GM18505 (cell line): Measurements from ENCODE around the gene ARHGEF28.

Experiments
- ATAC-seq: cut with Tn5 transposase; IDR thresholded peaks from one replicate; pipeline ENCODE4 v1.9.1; 2021; ENCODE audit not compliant: unreplicated experiment
- POLR2A ChIP-seq: IDR thresholded peaks from 4 replicates; pipeline ENCODE4 v1.6.1; 2011; ENCODE audit warnings: borderline replicate concordance; ENCODE audit not compliant: insufficient read depth, insufficient read length; ENCODE audit errors: extremely low read depth

The ARHGEF28 gene

DNA sequence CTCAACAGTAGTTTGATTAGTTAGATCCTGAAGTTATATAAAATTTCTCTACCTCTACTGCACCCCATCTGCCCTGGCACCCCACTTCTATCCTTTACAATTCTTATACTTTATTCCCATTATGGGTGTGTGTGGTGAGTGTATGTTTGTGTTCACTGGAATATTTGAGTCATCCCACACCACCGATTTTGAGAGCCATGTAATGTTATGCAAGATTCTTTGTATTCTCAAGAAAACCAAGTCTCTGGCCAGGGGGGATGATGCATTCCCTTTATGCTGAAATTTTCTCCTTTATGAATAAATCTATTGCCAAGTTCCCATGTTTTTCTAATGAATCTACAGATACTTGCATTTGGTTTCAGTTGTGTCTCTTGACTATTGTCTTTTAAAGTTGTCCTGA lies 266.8 kb downstream of the ARHGEF28 start:
- ATAC-seq, result no peak
- no peak for TF ChIP-seq POLR2A

DNA sequence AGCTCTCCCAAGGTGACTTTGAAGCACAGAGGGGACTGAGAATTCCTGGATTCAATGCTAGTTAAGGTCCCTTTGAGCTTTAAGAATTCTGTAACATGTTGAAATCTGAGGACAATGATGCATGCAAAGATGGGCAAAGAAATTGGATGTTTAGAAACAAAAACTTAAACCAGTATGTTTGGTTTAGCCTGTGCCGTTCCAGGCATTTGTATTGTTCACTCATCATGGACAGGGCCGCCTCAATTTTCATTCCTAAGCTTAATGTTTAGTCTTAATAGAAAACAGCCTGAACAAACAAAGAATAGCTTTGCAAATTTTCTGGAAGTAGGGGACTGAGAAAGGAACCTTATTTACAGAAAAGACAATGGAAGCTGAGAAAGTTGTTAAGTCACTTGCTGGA lies 267.8 kb downstream of the ARHGEF28 start:
- no peak for TF ChIP-seq POLR2A
- no peak for ATAC-seq

DNA sequence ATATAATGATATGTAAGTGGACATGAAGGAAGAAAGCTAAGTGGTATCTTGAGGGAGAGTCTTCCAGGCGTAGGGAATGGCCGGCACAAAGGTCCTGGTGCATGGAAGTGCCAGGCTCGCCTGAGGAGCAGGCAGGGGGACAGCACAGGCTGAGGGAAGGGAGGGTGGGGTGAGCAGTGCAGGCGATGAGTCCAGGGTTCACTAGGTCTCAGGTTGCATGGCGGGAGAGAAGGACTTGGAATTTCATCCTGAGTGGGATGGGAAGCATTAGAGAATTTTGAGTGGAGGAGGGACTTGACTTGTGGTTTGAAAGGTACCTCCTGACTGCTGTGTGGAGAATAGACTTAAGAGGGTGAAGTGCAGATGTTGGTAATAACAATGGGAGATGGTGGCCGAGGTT lies 268.9 kb downstream of the ARHGEF28 start:
- TF ChIP-seq POLR2A, result no peak
- ATAC-seq, result no peak

DNA sequence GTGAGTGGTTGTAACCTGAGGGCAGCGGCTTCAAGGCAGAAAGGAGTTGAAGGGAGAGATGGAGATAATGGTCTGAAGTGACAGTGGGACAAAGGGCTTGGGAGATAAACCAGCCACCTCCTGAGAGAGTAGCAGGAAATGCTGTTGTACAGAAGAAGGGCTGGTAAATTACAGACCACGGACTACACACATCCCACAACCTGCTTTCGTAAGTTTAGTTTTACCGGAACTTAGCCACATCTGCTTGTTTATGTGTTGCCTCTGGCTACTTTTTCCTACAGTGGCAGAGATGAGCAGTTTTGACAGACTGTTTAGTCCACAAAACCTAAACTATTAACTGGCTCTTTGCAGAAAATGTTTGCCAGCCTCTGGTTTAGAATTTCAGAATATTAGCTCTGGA lies 269.5 kb downstream of the ARHGEF28 start:
- ATAC-seq, result no peak

DNA sequence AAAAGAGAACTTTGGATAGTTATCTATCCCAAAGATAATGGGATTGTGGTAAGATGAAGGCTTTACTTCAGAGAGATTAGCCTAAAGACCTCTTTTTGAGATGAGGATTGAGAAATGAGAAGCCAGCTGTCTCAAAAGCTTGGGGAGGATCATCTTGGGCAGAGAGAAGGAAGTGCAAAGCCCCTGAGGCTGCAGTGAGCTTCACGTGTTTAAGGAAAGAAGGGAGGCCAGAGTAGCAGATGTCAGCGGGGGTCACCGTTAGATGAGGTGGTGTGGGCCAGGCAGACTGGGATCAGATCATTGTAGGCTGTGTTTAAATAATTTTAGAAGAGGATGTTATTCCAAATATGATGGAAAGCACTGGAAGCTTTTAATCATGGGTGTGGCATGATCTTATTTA lies 270.1 kb downstream of the ARHGEF28 start:
- ATAC-seq, result no peak
- TF ChIP-seq POLR2A, result no peak

More for the DNA sequence above, 269.5 kb downstream of the ARHGEF28 start:
- TF ChIP-seq POLR2A, result no peak

DNA sequence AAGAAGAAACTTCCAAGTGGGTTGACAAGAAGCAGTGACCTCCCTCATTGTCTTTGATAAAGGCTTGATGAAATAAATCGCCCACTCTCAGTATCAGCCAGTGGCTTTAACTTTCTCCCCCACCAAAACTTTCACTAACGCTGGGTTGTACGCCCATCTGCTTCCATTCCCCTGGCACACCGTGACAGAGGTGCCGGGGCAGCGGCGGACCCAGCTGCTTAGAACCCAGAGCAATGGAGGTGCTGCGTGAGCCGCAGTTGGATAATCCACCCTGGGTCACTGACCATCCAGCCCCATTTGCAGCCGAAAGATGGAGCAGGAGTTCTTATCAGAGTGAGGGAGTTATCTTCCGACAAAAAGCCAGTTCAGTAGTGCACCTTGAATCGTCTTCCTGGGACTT lies 270.7 kb downstream of the ARHGEF28 start:
- TF ChIP-seq POLR2A, result no peak
- ATAC-seq, result no peak

DNA sequence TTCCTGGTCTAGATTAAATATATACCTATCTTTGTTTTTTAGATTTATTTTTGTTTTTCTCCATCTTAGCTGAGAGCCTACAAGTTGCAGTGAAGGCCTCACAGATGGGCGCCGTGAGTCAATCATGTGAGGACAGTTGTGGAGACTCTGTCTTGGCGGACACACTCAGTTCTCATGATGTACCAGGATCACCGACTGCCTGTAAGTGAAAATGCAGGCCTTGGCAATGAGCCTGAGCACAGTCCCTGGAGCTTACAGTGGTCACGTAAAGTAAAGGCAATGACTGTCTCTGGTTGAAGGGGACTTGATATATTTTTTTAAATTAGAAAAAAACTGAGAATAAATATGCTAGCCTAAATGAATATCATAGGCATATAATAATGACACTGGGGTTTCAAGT lies 271.9 kb downstream of the ARHGEF28 start:
- no peak for TF ChIP-seq POLR2A

DNA sequence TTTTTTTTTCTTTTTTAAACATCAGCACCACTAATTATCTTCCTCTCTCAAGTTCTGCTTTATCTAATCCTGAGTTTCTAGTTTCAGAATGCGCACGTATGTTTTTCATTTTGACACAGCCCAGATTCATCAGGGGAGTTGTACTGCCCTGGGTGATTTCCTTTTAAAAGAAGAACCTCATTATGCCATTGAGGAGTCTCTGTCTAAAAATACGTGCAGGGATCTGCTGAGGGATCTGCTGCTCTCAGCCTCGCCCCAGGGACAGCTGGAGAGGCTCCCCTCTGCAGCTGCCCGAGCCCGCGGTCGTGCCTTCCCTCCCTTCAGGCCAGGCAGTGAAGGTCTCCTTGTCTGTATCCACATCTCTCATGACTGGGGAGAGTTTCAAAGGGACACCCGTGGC lies 273.1 kb downstream of the ARHGEF28 start:
- TF ChIP-seq POLR2A, result no peak
- ATAC-seq, result peak; percentile 75

More for the DNA sequence above, 271.9 kb downstream of the ARHGEF28 start:
- no peak for ATAC-seq

DNA sequence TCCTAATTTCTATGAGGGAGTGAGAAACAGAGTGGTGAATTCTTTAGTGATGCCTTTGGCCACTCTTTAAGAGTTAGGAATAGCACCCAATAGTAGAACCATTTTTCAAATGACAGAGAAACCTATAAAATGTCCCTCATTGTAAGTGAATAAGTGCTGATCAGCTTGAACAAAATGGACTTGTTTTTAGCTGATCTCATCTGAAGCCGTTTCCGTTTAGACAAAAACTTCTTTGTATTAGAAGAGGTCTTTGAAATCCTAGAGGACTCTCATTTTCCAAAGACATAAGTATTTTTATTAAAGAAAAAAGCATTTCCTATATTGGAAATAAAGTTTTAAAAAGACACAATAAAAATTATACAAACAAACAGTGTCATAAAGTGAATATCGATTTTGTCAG lies 273.9 kb downstream of the ARHGEF28 start:
- no peak for TF ChIP-seq POLR2A
- no peak for ATAC-seq

DNA sequence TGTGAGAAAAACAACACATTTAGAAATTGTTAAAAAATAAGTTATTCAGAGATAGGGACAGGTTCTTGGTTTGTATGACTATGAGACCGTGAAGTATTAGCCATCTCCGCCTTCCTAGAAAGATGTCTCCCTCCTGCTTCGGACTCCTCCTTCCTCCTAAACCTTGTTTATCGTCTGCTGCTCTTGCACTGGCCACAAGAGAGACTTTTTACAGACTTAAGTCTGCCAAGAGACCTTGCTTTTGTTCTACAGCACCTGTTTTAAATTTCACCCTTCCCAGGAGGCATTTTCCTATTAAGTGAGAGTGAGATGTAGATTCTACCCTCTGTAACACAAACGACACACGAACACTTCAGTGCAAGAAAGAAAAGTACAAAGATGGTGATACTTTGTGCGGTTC lies 274.6 kb downstream of the ARHGEF28 start:
- TF ChIP-seq POLR2A, result no peak
- ATAC-seq, result no peak

DNA sequence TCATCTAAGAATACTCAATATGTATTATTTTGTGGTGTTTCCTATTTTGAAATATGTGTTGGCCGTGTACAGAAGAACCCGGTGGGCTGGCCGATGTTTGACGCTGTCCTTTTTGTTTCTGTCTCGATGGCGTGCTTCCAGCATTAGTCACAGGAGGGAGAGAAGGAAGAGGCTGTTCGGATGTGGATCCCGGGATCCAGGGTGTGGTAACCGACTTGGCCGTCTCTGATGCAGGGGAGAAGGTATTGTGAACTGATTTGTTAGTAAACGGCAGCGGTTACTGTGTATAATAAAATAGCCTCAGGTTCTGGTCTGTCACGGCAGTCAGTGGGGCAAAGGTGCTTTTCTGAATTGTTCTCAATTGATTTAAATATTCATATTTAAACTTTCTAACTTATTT lies 275.0 kb downstream of the ARHGEF28 start:
- no peak for TF ChIP-seq POLR2A

DNA sequence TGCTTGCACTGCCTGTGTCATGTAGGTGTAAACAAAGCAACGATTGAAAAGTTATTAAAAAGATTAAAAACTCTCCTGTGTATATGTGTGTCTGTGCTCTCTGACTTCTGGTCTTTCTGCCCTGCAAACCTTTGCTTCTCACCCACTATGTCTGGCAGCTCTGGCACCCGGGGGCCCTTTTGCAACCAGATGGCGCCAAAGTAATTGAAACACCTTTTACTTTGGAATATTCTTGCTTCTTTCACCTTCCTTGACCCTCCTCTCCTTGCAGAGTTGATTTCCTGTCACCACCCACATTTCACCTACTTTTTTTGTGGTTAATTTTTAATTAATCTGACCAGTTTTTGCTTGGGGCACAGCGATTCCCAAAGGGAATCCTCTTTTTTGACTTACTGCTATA lies 275.5 kb downstream of the ARHGEF28 start:
- ATAC-seq, result no peak
- TF ChIP-seq POLR2A, result no peak

More for the DNA sequence above, 275.0 kb downstream of the ARHGEF28 start:
- ATAC-seq, result no peak

DNA sequence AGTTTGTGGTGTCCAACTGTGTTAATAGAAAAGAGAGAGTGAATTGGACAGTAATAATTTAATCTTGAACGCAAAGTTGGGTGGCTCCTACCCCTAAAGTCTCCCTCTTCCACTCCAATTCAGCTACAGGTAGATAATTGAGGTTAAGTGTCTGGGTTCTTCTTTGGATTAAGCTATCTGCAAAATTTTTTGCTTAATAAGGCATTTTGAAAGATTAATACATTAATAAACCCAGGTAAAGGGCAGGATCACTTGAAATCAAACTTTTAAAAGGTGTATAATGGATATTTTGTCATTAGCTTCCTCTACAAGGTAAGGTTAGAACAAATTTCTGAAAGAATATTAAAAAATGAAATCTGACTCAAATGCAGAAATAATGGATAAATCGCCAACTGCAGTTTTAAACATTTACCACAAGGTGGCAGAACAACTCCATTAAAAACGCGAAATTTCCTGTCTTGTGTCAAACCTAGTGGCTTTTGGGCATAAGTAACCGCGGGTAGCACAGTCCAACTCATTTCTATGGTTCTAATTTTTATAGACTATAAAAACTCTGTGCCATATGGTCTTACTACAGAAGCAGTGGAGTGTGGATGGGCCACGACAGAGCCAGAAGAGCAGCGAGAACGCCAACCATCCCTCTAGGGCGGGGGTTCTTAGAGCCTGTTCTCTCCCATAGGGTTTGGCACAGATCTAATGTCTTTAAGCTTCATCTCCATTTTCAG lies 276.5 kb downstream of the ARHGEF28 start:
- ATAC-seq, result no peak
- no peak for TF ChIP-seq POLR2A

DNA sequence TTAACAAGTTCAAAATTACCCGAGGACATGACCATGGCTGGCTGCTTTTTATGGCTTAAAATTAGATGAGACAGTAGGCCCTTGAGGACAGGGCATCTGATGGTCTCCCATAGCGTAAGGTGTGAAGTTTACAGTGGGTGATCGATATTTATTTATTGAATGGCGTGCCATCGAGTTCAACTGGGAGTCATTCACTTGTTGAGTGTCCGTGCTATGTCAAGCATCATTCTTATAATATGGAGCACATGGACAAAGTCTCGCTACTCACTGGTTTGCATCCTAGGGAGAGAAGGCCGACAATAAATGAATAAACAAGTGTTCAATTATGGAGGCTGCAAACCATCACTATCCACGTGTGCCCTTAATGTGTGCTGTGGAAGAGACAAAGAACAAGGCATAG lies 277.2 kb downstream of the ARHGEF28 start:
- no peak for ATAC-seq
- no peak for TF ChIP-seq POLR2A

DNA sequence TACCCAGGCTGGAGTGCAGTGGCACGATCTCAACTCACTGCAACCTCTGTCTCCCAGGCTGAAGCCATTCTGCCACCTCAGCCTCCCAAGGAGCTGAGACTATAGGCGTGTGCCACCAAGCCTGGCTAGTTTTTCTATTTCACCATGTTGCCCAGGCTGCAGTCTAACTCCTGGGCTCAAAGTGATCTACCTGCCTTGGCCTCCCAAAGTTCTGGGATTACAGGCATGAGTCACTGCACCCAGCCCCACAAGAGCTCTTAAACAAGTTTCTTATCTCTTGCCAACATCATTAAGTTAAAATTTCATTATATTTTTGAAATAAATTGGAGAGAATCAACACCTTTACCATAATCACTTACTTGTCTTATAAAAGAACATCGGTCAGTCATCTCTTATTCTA lies 280.3 kb downstream of the ARHGEF28 start:
- TF ChIP-seq POLR2A, result no peak
- ATAC-seq, result no peak
